Activated naive CD4-positive, alpha-beta T cell treated with anti-CD3 and anti-CD28 coated beads, Interleukin-2, amount 50 U/mL, for 16 hours (primary cell): ENCODE data around the gene CELA1.
"Not testable (repeated sequence)": the region's sequence is repeated elsewhere in the genome, so short reads cannot be mapped to it uniquely, and the experiment has no call there.

Source experiments
- DNase-seq: peaks from one replicate; pipeline ENCODE4 v3.0.0-alpha.2; 2020

CELA1 gene

DNA sequence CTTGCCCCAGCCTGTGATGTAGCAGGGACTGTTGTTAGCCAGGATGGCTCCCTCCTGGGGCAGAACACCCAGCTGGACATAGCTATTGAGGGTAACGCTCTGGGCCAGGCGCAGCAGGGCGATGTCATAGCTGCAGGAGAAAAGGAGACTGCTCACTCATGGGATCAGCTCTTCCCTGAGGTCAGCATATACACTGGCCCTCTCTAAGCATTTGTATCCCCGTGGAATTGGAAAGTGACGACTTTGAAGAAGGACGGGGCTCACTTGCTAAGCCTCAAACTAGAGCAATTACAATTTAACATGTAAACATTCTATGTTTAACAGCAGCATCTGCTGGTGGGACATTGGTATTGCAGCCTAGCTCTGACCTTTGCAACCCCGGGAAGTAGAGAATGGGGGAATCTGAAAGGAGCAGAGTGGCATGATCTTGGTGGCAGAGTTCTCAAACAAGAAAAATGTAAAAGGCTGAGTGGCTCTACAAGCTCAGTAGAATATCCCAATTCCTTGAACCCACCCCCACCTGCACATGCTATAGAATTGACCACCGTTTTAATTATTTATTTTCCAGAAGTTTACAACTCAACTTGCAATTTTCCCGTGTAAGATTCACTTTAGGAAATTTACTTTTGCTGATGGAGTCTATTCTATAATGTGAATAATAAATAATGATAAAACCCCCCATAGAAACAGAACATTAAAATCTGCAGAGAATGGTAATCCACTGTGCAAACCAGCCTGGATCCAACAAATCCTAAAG, 5.0 kb downstream of the CELA1 start:
- peak; percentile 69 for DNase-seq

DNA sequence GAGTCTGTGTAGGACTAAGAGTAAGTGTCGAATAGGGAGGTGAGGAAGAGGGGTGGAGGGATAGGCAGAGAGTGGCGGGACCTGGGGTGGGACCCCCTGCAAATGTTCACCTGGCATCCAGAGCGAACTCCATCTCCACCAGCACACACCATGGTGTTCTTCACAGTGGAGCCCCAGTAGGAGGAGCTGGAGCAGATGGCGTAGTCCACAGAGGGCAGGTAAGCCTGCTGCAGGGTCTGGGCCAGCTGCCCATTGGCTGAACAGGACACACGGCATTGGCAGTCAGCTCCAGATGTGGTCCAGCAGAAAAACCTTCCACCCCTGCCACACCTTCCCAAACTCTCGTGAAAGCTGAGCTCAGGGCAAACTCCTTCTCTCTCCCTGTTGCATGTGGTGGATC, 6.7 kb downstream of the CELA1 start:
- no peak for DNase-seq

- not testable (repeated sequence) for DNase-seq
Observed at GRCh38 chr12:51337336-51337735, 9.1 kb downstream of the CELA1 start.

- DNase-seq, result no peak
Observed at GRCh38 chr12:51335931-51336330, 10.5 kb downstream of the CELA1 start.

- DNase-seq, result no peak
Observed at GRCh38 chr12:51334764-51335163, 11.7 kb downstream of the CELA1 start.

GRCh38 chr12:51333536-51333935, 12.9 kb downstream of the CELA1 start:
- no peak for DNase-seq

- no peak for DNase-seq
Observed at GRCh38 chr12:51330186-51330585, 16.3 kb downstream of the CELA1 start.

DNA sequence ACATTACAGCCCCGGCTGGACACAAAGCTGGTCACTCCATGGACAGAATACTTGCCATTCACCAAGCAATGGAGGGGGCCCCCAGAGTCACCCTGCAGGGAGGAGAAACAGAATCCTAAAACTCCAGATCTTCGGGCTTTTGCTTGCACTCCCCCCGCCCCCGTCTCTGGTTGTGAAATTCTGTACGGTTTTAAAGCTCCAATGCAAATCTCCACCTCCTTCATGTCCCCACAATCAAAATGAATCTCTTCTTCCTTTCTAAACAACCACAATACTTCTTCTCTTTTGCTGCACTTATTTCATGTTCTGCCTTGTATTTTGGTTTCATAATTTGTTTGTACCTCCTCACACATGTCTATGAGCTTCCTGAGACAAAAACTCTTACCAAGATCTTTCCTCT, 16.7 kb downstream of the CELA1 start:
- DNase-seq, result peak; percentile 28

- DNase-seq, result no peak
Observed at GRCh38 chr12:51328587-51328986, 17.9 kb downstream of the CELA1 start.

GRCh38 chr12:51326698-51327439, 19.6 kb downstream of the CELA1 start:
- no peak for DNase-seq

GRCh38 chr12:51324953-51325352, 21.5 kb downstream of the CELA1 start:
- no peak for DNase-seq

DNA sequence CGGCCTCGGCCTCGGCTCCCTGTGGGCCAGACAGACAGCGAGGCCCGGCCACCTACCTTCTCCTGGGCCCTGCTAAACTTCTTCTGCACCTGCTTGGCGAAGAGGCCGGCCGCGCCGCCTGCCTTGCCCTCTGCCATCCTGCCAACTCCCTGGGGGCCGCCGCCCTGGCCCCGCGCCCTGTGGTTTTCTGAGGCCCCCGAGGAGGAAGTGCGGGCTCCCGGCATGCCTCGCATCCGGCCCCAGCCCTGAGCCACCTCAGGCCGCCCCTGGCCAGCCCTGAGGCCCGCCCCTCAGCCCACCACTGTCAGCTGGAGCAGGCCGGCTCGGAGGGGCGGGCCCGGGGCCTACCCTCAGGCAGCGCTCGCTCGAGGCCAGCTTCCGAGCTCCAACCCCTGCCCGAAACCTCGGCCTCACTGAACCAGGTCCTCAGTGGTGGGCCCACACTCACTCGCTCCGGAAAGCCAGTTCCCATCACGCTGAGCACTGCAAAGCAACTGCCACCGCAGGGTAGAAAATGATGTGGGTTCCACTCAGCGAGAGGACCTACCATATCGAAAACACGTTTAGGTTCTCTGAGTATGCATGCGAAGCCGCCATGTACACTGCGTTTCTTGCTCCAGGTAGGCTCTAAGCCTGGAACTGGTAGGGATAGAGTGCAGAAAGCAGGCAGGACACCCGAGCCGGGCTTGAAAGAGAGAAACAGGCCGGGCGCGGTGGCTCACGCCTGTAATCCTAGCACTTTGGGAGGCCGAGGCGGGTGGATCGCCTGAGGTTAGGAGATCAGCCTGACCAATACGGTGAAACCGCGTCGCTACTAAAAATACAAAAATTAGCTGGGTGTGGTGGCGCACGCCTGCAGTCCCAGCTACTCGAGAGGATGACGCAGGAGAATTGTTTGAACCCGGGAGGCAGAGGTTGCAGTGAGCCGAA, 22.2 kb downstream of the CELA1 start, which contains the start of gene BIN2:
Gene BIN2, minus strand, starts transcription at position 209 of the 930 bp plus-strand sequence. Its CDS starts 72 bp downstream, at position 137.
- DNase-seq, result peak; percentile 60

DNA sequence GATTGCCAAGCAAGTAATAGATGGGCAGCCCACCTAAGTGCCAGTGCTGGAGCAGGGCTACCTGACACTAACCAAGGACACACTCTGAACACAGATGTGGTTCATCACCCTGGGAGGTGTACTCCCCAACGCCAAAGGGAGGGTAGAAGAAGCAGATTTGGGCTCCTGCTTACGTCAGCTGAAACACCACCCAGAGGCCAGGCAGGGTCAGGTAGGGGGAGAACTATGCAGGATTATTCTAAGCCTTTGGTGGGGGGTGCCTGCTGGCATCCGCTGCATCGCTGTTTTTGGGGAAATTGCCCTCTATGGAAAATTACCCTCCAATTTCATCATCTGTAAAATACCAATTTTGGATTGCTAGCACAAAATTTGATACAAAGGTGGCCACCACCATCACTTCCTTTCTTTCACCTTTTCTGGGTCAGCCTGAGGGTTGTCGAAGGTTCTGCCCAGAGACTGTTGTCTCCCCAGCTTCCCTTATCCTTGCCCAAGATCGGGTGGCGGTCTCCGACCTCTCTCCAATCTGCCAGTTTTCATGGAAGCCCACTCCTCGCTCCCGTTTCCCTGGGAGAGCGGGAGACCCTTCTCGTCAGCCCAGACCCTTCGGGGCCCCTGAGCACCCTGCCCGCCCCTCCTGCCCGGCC, 23.0 kb downstream of the CELA1 start:
- DNase-seq, result peak; percentile 47

DNA sequence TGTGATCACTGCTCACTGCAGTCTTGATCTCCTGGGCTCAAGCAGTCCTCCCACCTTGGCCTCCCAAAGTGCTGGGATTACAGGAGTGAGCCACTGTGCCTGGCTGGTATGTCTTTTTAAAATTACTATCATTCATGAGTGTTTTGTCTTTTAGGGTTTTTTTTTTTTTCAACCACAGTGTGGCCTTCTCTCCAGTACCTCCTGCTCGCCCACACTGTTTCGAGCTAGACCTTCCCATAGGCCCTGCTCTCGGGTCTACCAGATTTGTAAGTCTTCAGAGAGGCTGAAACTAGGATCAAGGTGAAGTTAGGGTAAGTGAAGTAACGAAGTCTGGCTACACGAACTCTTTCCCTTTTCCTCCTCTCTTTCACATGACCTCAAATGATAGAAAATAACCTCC, 24.0 kb downstream of the CELA1 start:
- no peak for DNase-seq

DNA sequence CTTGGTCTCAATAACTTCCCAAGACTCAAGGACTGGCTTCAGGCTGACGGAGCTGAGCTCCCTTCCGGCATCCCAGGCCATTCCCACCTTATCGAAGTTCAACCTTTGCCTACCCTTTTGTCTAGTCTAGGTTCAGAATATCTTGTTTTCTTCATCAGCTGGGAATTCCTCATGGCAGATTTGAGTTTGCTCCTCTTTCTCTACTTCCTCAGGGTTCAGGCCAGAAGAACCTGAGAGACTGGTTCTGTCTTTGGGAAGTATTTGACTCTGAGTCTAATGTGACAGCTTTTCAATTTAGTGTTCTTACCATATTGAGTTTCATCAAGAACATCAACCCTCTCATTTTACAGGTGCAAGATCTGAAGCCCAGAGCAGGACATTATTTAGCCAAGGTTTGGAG, 24.6 kb downstream of the CELA1 start:
- no peak for DNase-seq

GRCh38 chr12:51320695-51321320, 25.7 kb downstream of the CELA1 start:
- no peak for DNase-seq

GRCh38 chr12:51320311-51320694, 26.2 kb downstream of the CELA1 start:
- no peak for DNase-seq

- DNase-seq, result no peak
Observed at GRCh38 chr12:51318846-51319599, 27.5 kb downstream of the CELA1 start.

DNA sequence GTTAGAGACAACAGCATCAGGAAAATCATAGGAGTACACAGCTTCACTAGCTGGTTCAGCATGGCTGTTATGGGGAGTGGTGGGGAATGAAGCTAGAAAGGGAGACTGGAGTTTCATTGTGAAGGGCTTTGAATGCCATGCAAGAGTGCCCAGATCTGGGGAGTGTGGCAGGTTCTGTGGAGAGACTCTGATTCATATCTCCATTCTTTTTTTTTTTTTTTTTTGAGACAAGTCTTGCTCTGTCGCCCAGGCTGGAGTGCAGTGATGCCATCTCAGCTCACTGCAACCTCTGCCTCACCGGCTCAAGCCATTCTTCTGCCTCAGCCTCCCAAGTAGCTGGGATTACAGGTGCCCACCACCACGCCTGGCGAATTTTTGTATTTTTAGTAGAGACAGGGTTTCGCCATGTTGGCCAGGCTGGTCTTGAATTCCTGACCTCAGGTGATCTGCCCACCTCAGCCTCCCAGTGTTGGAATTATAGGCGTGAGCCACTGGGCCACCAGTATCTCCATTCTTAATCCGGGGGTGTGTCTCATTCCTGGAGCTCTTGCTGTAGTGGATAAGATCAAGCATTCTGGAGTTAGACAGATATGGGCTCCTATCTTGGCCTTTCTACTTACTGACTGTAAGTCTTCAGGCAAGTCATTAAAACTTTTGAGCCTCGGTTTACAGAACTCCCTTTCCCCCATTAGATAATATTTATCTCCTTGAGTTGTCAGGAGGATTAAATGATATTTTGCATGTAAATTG, 28.2 kb downstream of the CELA1 start:
- not testable (repeated sequence) for DNase-seq

DNA sequence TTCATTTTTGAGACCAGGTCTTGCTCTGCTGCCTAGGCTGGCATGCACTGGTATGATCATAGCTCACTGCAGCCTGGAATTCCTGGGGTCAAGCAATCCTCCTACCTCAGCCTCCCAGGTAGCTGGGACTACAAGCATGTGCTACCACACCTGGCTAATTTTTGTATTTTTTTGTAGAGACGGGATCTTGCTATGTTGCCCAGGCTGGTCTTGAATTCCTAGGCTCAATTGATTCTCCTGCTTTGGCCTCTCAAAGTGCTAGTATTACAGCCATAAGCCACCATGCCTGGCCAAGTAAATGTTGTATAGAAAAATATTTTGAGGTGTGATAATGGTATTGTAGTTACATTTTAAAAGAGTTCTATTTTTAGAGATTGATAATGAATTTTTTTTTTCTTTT, 35.1 kb downstream of the CELA1 start:
- no peak for DNase-seq
